Gastroesophageal sphincter (tissue), 4 donors: ENCODE measurements around the gene PHOX2A. TPM values are rescaled to one million over a fixed set of nuclear protein-coding genes. Genes with fewer than 3 reads are reported as not detected.

Experiments used
- ATAC-seq: fragments of 150-250 bp; one replicate; pipeline ENCODE4 v1.9.1; 2016; ENCODE audit warnings: mild to moderate bottlenecking, moderate library complexity
- H3K27ac ChIP-seq, 4 donors: fragments of 200-600 bp; sonication (generic) in 3 of 4; 1 replicate in 3 of 4; 2 replicates in 1 of 4; pipeline ENCODE4 v1.5.1; 2016 to 2019
- H3K27me3 ChIP-seq: fragments of 200-600 bp; sonication (generic); one replicate; pipeline ENCODE4 v1.5.1; 2019
- H3K36me3 ChIP-seq, 2 donors: fragments of 200-600 bp; sonication (generic); one replicate each; pipeline ENCODE4 v1.5.1; 2019; ENCODE audit warnings: control low read depth in 1 of 2
- H3K4me1 ChIP-seq, 3 donors: fragments of 200-600 bp; sonication (generic); 1 replicate in 2 of 3; 2 replicates in 1 of 3; pipeline ENCODE4 v1.5.1; 2016 to 2019; ENCODE audit warnings: control low read depth in 2 of 3
- H3K4me3 ChIP-seq, 2 donors: fragments of 200-600 bp; sonication (generic); one replicate each; pipeline ENCODE4 v1.5.1; 2019; ENCODE audit warnings: mild to moderate bottlenecking in 1 of 2, moderate library complexity in 1 of 2
- H3K9me3 ChIP-seq, 3 donors: fragments of 200-600 bp; sonication (generic); one replicate each; pipeline ENCODE4 v1.5.1; 2017 to 2019; ENCODE audit warnings: control low read depth in 2 of 3
- CTCF ChIP-seq, 4 experiments: fragments of 200-600 bp in 2 of 4; fragments of 450-650 bp in 2 of 4; sonication (generic) in 1 of 4; IDR thresholded peaks; one replicate each; pipeline ENCODE4 v1.5.1; 2017 to 2019; ENCODE audit warnings: antibody characterized with exemption in 4 of 4, mild to moderate bottlenecking in 2 of 4, moderate library complexity in 2 of 4
- EP300 ChIP-seq: sonication (generic); formaldehyde crosslinking; IDR thresholded peaks from one replicate; pipeline ENCODE4 v1.6.1; 2017; ENCODE audit warnings: antibody characterized with exemption, mild to moderate bottlenecking
- POLR2A ChIP-seq, 2 donors: fragments of 450-650 bp; IDR thresholded peaks; one replicate each; pipeline ENCODE4 v1.6.1; 2017; ENCODE audit warnings: antibody characterized with exemption in 2 of 2, mild to moderate bottlenecking in 2 of 2, moderate library complexity in 1 of 2
- POLR2AphosphoS5 ChIP-seq: sonication (generic); formaldehyde crosslinking; IDR thresholded peaks from one replicate; pipeline ENCODE4 v1.6.1; 2017; ENCODE audit warnings: antibody characterized with exemption
- WGBS, 2 donors: methylation state at CpG; one replicate each; pipeline ENCODE4 v1.1.5; 2018; ENCODE audit warnings: low coverage in 1 of 2; 5-methylcytosine and 5-hydroxymethylcytosine counted together
- total RNA-seq, 4 donors: library from RNA; depleted of rRNA; stranded (reverse); fragments of >200 nt; gene quantifications; one replicate each; pipeline ENCODE4 v1.1.0, GENCODE V29; 2016

The PHOX2A gene
- total RNA-seq, 4 donors from 2014 or later, result 0.37 to 3.2 (median 0.89) TPM; not detected in 1

GRCh38 chr11:72260574-72260973 lies 16.6 kb upstream of the PHOX2A start:
- 25 to 41% methylated on average over 5 of the region's 5 CpGs for WGBS, 2 donors

GRCh38 chr11:72259490-72259889 lies 15.5 kb upstream of the PHOX2A start:
- 92 to 100% methylated on average over 1 to 2 of the region's 2 CpGs for WGBS, 2 donors
- Histone ChIP-seq H3K4me3 (no peak overlapping the region), H3K27ac (no peak overlapping the region), H3K4me1 (no peaks in the 10 kb centered on the region), H3K27me3 (peaks cover 5% of the 10 kb centered on the region), H3K9me3 (no peaks in the 10 kb centered on the region), H3K36me3 (no peaks in the 10 kb centered on the region)
- ATAC-seq, result no peak
- TF ChIP-seq EP300 (no peak), POLR2A (IDR thresholded peaks at IDR 0.05) (no peak), POLR2AphosphoS5 (no peak), CTCF (IDR thresholded peaks at IDR 0.05) (no peak)

More at GRCh38 chr11:72260574-72260973, 16.6 kb upstream of the PHOX2A start:
- no peaks in the 10 kb centered on the region for H3K9me3 ChIP-seq
- H3K4me3 ChIP-seq, result no peak overlapping the region
- no peaks in the 10 kb centered on the region for H3K36me3 ChIP-seq
- TF ChIP-seq CTCF (IDR thresholded peaks at IDR 0.05), result no peak
- TF ChIP-seq POLR2AphosphoS5, result no peak
- TF ChIP-seq POLR2A (IDR thresholded peaks at IDR 0.05), result no peak
- TF ChIP-seq EP300, result no peak
- H3K27me3 ChIP-seq, result peaks cover 5% of the 10 kb centered on the region
- no peak overlapping the region for H3K27ac ChIP-seq
- ATAC-seq, result no peak
- no peaks in the 10 kb centered on the region for H3K4me1 ChIP-seq

- WGBS, 2 donors, result 75 to 82% methylated on average over 2 of the region's 2 CpGs
- no peak for ATAC-seq
- TF ChIP-seq EP300, result no peak
- no peak for TF ChIP-seq POLR2A (IDR thresholded peaks at IDR 0.05)
- no peak for TF ChIP-seq POLR2AphosphoS5
- no peak for TF ChIP-seq CTCF (IDR thresholded peaks at IDR 0.05)
Measured at GRCh38 chr11:72257570-72257969, 13.6 kb upstream of the PHOX2A start.

GRCh38 chr11:72254299-72254993 lies 10.5 kb upstream of the PHOX2A start:
- Histone ChIP-seq H3K4me1 (no peaks in the 10 kb centered on the region), H3K27ac (no peak overlapping the region), H3K36me3 (no peaks in the 10 kb centered on the region), H3K27me3 (peaks cover 36% of the 10 kb centered on the region), H3K9me3 (no peaks in the 10 kb centered on the region), H3K4me3 (no peak overlapping the region)
- ATAC-seq, result no peak
- 92 to 93% methylated on average over 3 of the region's 5 CpGs for WGBS, 2 donors
- TF ChIP-seq EP300 (no peak), CTCF (IDR thresholded peaks at IDR 0.05) (no peak), POLR2A (IDR thresholded peaks at IDR 0.05) (no peak), POLR2AphosphoS5 (no peak)

More at GRCh38 chr11:72257570-72257969, 13.6 kb upstream of the PHOX2A start:
- Histone ChIP-seq H3K9me3 (no peaks in the 10 kb centered on the region), H3K4me3 (no peak overlapping the region), H3K27ac (no peak overlapping the region), H3K27me3 (peaks cover 11% of the 10 kb centered on the region), H3K36me3 (no peaks in the 10 kb centered on the region), H3K4me1 (no peaks in the 10 kb centered on the region)

- Histone ChIP-seq H3K4me3 (no peak overlapping the region), H3K4me1 (no peaks in the 10 kb centered on the region), H3K36me3 (no peaks in the 10 kb centered on the region), H3K9me3 (no peaks in the 10 kb centered on the region), H3K27ac (no peak overlapping the region), H3K27me3 (peaks cover 37% of the 10 kb centered on the region)
- no peak for ATAC-seq
- TF ChIP-seq CTCF (IDR thresholded peaks at IDR 0.05) (no peak), EP300 (no peak), POLR2AphosphoS5 (no peak), POLR2A (IDR thresholded peaks at IDR 0.05) (no peak)
- 97% methylated on average over 3 of the region's 3 CpGs; no CpG with 5 or more reads in 1 of the 2 donors for WGBS, 2 donors
Measured at GRCh38 chr11:72253392-72253791, 9.4 kb upstream of the PHOX2A start.
